ENCODE results near the gene MYO1D.
"Not testable (repeated sequence)": the region's sequence is repeated elsewhere in the genome, so short reads cannot be mapped to it uniquely, and the experiment has no call there.

The MYO1D gene

DNA sequence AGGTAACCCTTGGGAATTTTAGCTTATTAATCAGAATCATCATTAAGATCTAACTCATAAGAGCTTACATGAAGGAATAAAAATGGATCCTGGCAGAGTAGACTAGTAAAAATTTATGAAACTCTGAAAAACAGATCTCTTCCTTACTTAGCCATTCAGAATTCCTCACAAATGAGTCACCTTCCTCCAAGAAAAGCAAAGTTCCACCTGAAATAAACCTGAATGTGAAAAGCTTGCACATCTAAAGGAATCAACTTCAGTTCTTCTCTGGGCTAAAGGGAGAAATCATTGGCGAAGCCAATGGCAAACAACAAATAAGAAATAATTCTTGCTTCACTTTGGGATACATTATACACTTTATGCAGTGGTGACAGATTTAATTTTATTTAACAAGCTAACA, 22.7 kb downstream of the MYO1D start:
- peak; percentile 12 for DNase-seq

DNA sequence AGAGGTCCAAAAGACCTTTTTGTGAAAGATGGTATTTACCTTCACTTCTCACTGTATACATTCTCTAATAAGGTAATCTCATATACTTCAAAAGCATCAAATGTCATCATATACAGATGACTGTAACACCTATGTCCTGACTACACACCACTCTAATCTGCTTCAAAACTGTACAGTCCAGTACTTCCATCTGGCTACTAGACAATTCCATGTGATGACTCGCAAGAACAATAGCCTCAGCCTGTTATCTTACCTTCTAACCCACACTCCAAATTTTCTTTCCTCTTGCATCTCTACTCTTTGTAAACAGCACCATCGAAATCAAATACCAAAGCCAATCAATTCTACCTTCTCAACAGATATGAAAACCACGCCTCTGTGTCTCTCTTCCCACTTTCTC, 24.1 kb downstream of the MYO1D start:
- no peak for DNase-seq

DNA sequence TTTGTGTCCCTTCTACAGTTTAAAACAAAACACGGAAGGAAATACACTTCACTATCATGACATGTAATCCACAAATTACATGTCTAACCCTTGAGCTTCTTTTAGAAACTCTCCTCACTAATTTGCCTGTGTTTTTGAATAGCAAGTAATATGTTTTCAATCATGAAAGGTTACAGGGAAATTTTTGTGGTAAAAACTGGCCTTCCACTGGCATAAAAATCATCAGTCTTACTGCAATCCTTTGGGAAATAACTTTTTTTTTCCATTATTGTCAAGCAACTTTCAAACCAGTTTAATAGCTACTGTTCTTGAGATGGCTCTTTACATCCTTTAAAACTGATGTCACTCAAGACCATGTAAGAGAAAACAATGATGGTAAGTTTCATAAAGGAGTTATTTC, 27.0 kb downstream of the MYO1D start:
- DNase-seq = peak; percentile 35

DNA sequence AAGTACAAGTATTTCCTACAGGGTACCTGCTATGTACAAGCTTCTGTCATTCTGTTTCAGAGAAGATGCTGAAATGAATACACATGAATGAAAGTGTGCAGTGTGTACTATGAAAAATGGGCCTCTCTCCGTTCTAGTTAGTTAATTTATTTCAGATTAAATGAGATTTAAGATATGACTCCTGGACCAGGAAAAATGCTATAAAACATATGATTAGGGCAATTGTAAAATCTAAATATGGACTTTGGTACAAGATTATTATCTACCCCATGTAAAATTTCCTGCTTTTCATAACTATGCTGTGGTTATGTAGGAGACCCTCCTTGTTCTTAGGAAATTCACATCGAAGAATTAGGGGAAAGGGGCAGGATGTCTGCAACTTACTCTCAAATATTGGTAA, 28.9 kb downstream of the MYO1D start:
- no peak for DNase-seq

DNA sequence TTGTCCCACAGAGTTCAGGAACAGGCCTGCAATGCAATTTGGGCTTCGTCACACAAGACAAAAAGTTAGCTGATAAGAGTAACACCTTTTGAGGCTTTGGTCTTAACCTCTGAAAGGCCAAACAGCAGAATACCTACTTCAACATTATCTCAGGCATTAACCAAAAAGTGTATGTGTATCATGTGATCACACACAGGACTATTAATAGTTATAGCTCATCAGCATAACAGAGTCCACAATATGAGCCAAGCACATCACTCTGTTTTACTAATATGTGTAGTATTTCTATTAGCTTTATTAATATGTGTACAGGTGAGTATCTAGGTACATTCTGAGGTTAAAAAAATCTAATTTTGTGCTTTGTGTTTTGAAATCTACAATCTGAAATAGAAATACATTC, 30.8 kb downstream of the MYO1D start:
- no peak for DNase-seq

DNA sequence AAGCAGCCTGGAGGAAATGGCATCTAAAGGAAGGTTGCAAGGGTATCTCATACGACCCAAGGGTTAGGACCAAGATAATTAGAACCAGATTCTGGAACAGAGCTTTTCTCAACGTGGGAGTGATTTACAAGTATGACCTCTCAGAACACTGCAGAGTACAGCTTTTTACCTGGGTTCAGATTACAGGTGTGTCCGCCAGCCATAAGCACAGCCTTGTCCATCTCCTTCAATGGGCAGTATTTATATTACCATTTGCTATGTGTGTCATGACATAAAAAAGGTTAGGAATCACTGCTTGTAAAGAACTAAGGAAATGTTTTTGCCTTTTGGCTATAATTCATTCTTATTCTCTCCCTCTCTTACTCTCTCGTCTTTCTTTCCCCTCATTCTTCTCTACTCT, 36.7 kb downstream of the MYO1D start:
- no peak for DNase-seq

DNA sequence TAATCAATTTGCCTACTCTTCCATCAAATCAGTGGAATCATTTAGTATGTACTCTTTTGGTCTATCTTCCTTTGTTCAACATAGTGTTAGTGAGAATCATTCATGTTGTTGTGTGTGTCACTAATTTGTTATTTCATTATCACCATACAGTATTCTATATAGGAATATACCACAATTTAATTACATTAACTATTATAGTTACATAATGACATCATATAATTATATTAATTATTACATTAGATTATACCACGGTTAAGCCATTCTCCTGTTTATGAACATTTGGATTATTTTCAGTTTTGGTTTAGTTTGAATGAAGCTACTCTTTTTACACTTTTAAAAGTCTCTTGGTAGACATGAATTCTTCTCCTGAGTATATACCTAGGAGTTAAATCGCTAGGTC, 40.4 kb downstream of the MYO1D start:
- no peak for DNase-seq

DNA sequence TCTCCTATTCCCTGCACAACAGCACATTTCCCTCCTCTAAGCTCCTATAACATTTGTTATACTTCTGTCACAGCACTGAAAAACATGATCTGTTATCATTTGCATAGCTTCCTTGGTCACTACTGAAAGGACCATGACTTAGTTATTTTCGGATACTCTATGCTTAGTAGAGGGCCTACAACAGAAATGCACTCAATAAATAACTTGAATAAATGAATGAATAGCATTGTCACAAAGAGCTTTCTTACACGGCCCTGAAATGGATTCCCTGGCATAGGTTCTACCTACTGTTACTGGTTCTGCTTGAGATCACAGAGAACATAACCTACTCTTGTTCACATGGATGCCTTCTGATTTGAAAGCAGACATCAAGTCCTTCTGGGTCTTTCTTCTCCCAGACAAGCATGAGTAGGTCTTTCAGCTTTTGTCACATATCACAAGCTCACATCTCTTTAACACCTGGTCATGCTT, 41.6 kb downstream of the MYO1D start:
- no peak for DNase-seq

DNA sequence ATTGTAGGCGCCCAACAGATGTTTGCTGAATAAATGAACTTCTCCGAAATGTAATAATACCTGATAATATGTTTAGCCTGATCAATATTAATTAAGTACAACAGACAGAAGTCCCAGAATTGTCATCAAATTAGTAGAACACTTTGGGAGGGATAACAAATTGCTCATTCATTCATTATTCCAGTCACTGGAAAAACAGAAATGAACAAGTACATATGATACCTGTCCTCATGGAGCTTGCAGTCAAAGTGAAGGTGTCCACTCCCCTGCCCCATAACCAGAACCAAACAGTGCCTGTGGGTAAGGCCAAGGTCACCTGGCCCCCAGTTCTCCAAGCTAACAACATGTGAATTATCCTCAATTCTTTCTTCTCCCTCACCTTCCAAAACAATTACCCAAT, 42.8 kb downstream of the MYO1D start:
- DNase-seq = no peak

DNA sequence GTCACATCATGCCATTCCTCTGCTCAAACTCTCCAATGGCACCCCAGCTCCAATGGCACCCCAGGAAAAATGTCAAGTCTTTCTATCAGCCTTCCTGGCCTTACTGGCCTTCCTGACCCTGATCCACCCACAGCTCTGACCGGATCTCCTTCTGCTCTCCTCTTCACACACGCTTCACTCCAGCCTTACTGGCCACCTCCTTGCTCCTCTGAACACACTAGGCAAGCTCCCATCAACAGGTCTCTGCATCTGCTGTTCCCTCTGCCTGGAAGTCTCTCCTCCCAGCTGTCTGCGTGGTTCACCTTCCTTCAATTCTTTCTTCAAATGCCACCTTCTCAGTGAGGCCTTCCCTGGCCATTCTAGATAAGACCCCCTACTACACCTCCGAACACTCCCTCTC, 43.4 kb downstream of the MYO1D start:
- DNase-seq = no peak

DNA sequence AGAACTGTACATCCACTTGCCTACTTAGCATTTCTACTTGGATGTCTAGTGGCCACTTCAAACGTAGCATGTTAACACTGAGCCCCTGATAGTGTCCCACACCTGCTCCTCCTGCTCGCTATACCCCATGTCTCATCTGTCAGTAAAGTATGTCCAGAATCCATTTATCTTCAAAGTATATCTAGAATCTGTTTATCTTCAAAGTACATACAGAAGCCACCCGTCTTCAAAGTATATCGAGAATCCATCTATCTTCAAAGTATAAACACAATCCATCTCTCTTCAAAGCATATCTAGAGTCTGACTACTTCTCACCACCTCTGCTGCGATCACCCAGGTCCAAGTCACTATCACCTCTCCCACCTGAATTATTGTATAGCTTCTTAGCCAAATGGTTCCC, 43.8 kb downstream of the MYO1D start:
- DNase-seq = no peak

DNA sequence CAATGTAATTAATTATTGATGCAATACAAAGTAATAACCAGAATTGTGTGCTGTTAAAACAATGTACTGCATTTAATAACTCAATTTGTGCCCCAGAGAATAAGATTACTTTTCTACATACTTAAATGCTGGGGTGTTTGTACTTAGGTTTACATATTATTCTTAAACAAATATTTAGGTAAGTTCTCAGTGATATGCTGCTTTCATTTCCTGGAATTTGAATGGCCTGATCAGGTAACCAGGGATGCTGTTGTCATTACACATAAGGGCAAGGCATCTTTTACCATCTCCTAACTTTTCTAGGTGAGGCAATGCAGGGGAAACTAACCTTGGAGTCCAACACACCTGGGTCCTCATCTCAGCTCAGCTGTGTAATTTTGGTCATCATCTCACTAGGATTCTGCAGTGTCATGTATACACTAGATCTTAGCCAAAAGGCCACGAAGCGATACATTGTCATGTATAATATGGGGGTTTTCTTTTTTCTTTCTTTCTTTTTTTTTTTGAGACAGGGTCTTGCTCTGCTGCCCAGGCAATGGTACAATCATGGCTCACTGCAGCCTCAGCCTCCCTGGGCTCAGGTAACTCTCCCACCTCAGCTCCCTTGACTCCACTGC, 45.2 kb downstream of the MYO1D start:
- no peak for DNase-seq

DNA sequence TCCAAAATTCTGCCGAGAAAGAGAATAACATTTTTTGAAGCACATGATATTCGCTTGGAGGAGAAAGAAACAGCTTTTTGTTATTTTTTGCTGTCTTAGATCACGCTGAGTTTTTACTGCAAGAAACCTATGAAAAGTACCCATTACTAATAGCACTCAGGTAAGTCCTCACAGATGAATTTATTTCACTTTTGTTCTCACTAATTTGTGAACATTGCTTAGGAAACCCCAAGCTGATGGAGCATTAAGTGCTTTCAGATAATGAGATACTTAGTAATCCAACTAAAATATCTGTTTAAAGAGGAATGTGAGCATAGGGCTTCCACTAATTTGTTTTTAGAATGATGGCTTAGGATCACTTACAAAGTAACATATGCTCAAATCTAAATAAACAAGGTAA, 45.7 kb downstream of the MYO1D start:
- no peak for DNase-seq

DNA sequence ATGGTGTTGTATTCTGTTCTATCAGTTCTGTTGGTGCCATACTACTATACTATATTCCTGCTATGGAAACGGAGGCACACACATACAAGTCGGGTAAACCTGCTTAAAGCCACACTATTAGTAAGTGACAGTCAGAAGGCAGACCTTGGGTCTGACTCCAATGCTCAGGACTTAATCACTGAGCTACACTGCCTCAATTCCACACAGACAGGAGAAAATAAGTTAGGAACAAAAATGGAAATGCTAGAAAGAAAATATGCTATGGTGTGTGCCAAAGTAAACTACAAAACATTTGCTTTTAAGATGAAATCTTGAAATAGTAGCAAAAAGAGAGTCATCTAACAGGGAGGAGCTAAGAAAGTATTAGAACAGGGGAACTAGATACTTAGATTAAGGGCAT, 48.1 kb downstream of the MYO1D start:
- no peak for DNase-seq

DNA sequence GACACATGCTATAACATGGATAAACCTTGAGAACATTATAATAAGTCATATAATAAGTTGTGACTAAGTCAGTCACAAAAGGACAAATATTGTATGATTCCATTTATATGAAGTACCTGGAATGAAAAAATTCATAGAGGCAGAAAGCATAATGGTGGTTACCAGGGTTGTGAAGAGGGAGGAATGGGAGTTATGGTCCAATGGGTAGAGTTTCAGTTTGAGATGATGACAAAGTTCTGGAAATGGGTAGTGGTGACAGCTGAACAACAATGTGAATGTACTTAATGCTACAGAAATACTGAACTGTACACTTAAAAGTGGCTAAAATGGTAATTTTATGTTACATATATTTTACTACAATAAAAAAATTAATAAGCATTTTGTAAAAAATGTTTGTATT, 49.7 kb downstream of the MYO1D start:
- DNase-seq = no peak

DNA sequence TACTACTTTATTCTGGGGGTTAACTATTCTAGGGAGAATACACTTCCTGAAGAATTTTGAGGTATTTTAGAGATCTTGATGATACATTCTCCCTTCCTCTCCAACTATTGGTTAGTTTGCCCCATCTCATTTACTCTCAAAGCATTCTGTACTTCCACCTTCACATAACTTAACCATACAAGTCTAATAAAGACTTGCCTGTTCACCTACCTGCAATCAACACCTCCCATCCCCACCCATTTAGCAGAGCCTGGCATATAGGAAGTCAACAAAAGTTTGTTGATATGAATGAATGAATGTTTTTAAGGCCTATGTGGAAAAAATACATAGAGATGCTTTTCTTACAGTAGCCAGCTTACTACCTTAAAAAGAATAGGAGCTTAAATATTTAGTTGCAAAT, 50.8 kb downstream of the MYO1D start:
- no peak for DNase-seq

DNA sequence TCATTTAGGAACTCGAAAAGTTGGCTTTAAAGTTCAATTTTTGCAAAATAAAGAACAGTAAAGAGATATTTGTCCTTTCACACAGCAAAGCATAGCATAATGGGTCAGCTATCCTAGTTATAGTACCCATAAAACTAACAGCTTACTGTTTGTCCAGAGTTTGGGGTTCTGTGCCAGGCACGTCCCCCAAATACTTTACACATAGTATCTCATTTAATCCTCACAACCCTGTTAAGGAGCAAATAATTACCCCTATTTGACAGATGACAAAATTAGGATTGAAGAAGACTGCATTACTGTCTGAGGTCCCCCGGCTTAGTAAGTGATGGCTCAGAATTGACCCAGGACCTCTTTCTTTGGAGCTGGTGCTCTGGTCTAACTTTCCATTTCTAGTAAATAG, 52.6 kb downstream of the MYO1D start:
- no peak for DNase-seq

DNA sequence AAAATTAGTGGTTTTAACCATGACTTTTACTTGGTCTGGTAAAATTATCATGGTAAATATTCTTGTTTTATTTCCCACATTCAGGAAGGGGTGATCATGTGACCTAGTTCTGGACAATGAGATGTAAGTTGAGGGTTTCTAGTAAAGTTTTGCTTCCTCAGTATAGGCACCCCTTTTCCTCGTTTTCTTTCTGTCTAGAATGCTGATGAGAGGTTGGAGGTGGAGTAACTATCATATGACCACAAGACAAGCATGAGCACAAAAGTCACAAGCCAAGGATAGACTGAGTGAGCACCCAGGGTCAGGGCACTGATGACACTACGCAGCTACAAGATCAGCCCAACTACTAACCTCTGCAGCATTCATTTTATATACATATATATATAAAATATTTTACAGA, 53.9 kb downstream of the MYO1D start:
- DNase-seq = no peak

DNA sequence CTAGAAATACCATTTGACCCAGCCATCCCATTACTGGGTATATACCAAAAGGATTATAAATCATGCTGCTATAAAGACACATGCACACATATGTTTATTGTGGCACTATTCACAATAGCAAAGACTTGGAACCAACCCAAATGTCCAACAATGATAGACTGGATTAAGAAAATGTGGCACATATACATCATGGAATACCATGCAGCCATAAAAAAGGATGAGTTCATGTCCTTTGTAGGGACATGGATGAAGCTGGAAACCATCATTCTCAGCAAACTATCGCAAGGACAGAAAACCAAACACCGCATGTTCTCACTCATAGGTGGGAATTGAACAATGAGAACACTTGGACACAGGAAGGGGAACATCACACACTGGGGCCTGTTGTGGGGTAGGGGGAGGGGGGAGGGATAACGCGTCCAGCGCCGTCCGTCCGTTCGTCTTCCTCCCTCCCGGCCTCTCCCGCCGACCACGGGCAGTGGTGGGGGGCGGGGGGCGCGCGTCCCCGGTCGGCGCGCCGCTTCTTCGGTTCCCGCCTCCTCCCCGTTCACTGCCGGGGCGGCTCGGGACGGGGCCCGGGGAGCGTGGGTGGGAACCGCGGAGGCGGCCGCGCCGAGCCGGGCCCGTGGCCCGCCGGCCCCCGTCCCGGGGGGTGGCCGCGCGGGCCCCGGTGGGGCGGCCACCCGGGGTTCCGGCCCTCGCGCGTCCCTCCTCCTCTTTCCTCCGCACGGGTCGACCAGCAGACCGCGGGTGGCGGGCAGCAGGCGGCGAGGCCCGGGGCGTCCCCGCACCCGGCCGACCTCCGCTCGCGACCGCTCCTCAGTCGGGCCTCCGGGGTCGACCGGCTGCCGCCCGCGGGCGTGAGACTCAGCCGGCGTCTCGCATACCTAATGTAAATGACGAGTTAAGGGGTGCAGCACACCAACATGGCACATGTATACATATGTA, 54.7 kb downstream of the MYO1D start:
- DNase-seq = not testable (repeated sequence)

DNA sequence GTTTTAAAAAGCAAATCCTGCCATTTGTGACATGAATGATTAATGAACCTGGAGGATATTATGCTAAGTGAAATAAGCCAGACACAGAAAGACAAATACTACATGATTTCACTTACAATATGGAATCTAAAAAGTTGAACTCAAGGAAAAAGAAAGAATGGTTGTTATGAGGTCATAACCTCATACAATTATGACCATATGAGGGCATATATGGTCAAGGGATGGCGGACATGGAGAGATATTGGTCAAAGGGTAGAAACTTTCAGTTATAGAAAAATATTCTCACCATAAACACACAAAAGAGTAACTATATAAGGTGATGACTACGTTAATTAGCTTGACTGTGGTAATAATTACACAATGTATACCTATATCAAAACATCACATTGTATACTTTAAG, 56.5 kb downstream of the MYO1D start:
- no peak for DNase-seq

DNA sequence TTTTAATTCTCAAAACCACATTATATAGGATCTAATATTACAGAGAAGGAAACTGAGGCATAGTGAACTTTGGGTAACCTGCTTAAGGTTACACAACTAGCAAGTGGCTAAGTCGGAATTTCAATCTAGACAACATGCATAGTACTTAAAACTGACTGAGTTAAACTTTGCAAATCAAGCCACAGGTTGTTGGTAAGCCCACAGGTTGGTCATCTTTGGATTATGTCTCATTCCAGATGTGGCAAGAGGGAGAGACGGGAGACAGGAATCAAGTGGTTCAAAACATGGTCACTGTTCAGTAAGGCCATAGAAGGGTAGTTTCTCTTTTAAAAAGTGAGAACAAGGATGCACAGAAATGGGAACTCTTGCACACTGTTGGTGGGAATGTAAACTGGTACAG, 57.1 kb downstream of the MYO1D start:
- no peak for DNase-seq

DNA sequence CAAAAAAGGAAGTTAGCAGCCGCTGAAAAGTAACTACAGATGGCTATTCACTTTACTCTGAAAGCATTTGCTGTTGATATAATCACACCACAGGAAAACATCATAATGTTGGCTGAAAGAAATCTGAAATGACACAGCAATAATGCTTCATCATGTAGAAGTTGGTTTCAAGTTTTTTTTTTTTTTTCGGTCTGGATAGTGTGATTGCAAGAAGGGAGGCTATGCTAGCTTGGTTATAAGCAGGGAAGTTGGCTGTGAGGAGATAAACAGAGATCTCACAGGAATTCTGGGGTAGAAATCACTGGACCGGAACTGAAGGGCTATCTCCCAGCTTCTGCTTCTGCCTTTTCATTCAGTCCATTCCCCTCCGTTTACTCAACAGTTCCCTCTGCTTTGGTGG, 57.9 kb downstream of the MYO1D start:
- peak; percentile 13 for DNase-seq

DNA sequence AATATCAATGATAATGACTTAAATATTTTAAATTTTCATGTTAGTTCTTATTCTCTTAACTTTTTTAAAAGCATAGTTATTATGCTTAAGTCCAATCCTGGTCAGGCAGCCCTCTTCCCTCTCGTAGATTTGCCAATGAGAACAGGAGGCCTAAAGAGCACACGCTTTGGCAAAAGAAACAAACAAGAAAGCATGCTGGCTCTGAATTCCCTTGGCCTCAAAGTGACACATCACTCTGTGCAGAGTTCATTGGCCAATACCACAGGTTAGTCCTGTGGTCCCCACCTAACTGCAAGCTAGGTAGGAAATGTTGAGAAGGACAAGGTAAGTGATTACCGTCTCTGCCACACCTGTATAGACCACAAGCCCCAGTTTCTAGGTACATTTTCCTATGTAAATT, 61.5 kb downstream of the MYO1D start:
- DNase-seq = no peak

DNA sequence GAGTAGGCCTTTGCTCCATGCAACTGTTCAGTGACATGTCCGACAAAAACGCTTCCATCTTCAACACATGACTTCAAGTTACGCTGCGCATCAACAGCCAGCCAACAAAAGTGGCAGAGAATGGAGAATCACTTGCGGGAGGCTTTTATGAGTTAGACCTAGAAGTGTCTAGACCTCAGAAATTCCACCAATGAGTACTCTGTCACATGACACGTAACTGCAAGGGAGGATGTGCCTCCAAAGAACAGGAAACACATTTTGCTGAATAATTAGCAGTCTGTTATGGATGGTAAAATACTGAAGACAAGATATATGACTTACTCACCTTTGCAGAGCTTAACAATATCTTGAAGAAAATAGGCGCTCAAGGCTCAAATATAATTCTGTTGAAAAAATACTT, 62.1 kb downstream of the MYO1D start:
- no peak for DNase-seq

DNA sequence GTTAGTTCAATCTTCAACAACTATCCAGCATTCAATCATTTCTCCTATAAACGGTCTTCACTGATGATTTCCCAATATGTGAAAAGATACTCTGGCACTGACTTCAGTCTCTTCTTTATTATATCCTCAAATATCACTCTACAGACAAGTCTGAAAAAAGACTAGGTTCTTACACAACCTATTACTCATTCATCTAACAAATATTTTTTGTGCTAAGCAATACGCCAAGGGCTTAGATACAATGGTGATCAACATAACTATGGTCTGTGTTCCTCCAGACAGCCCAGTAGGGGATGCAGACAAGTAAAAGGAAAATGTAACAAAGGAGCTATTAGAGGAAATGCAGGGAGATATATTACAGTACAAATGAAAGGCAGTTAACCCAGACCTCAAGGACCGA, 63.9 kb downstream of the MYO1D start:
- peak; percentile 61 for DNase-seq

Measured in fibroblast of upper back skin (primary cell).